Activated naive CD8-positive, alpha-beta T cell treated with anti-CD3 and anti-CD28 coated beads, Interleukin-2, amount 50 U/mL, for 16 hours (primary cell): Measurements from ENCODE around the gene DUSP11.
"Not testable (repeated sequence)": the region's sequence is repeated elsewhere in the genome, so short reads cannot be mapped to it uniquely, and the experiment has no call there.

Experiments
- DNase-seq: peaks from one replicate; pipeline ENCODE4 v3.0.0-alpha.2; 2020; ENCODE audit warnings: low read depth, low spot score

DUSP11 gene

DNA sequence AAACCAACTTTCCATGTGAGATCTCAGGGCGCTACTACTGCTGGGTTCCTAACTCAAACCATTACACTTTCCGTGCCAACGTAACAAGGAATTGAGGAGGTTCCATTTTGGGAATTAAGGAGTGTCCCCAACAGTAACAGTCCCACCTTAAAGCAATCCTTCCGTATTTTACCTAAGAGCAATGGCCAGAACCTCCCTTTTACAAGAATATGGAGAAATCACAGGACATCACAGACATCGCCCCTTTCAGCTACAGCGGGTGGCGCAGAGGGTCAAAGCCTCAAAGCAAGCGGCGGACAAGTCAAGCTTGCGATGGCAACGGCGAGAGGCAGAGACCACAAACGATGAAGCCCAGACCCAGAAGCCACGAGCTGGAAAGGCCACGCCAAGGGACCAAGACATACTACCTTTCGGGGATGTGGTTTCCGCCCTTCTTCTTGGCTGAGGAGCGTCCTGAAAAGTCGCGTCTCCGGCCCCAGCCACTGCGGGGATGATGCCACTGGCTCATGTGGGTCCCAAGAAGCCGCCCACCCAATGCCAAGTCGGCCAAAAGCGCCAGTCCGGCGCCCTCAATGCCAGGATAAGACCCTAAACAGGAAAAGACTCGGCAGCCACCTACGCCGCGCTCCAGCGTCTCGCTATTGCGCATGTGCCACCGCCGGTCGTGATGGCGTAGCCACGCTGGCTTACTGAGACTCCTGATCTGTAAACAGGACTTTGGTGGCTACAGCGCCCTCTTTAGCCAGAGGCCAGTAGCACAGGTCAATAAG, at the start of gene DUSP11:
Gene DUSP11 (minus strand): TSS at position 637 of the 770 bp plus-strand sequence. CDS start 129 bp downstream, at position 508.
- DNase-seq = peak; percentile 97

DNA sequence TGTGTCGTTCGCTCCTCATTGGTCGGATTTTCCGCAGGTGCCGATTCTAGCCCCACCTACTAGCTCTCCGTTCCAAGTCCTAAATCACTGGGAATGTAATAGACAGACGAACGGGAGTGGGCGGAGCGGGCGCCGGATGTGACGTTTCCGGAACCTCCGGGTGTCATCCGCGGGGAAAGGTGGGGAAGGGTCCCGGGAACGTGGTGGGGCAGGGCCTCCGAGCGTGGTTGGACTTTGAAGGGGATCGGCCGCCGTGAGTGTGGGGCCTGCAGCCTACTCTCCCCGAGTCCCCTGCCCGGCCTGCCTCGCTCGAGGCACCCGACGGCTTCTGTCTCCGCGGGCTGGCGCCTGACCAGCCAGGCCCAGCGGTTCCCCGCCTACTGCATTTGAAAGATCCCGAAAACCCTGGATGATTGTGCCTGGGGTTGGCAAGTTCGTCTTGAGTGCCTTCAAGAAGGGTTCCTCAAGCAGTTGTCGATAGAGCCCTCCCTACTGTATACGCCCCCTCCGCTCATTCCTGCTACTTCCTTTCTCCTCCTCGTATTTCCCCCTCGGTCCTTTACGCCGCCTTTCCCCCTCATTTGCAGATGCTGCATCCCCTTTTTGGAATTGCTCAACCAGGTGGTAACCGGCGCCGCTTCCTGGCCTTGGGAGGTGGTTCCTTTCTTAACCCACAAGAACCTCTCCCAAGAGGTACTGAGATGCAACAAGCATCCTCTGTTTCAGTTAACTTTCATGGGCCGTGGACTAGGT, 49.1 kb upstream of the DUSP11 start, which contains the start of gene STAMBP:
Gene STAMBP (plus strand): TSS at position 144 of the 753 bp plus-strand sequence. CDS start 1,896 bp downstream, outside the sequence.
- peak; percentile 63 for DNase-seq

DNA sequence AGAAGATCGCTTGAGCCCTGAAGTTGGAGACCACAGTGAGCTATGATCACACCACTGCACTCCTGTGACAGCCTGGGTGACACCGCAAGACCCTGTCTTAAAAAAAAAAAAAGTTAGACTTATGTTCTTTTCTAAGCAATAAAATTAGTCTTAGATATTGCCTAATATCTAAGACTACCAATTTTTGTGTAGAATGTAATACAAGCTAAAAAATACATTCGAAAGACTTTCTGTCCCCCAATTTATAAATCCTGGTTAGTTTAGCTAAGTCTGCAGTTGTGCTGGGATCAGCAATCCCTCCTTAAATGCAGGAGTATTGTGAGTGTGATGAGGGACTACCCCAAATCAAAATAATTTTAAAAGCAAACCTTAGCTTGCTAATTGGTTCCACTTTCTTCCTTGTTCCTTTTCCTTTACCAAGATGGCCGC, 48.5 kb upstream of the DUSP11 start:
- DNase-seq = no peak

DNA sequence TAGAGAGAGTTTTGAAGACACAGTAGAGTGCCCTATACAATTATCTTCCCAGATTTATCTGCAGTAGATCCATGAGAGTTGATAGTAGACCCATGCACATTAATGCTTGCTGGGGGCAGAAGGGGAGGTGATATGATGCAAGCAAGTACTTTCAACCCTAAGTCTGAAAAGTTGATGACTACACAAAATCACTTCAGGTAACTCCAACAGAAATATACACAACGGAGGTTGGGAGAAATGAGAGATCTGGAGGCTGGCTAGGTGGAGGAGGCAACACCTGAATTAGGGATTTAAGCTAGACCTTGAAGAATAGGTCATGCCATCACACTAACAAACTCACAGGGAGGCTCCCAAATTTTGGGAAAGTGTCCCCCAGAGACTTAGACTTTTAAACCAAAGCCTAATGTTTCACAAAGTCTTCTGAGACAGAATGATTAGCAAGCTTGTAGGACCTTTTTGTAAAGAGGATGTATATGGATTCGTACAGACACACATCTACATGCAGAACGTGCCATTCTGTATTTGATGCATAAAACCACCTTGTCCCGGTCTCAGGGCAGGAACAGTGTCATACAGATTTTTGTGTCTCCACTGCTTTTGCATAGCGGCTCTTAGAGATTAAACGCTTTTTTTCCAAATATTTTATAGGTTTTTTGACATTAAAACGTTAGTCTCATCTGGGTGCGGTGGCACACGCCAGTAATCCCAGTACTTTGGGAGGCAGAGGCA, 47.9 kb upstream of the DUSP11 start:
- no peak for DNase-seq

DNA sequence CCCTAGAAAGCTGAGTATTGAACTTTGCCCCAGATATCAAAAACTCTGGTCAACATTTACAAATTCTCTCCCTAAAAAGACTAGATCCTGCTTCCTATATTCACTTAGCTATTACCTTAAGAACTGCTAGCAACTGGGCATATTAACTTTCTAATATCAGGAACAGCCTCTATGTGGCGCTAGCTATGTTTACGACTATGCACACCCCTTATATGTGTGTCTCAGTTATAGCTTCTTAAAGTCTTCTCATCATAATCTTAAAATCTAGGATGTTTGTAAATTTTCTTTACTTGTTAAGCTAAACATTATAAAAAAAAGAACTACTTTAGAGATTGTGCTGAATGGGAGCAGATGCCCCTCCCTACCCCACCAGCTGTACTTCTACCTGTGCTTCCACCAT, 47.1 kb upstream of the DUSP11 start:
- DNase-seq = no peak

DNA sequence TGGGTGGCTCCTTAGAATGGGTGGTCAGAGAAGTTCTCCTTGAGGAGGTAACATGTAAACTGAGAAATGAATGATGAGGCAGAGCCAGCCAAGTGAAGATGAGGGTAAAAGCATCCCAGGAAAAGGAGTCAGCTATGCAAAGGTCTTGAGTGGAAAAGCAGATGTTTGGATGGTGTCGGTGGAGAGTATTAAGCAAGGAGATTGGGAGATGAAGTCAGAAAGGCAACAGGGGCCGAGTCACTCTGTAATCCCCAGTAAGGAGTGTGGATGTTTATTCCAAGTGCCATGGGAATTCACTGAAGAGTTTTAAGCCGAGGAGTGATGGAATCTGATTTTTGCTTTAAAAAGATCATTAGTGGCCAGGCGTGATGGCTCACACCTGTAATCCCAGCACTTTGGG, 45.5 kb upstream of the DUSP11 start:
- no peak for DNase-seq

DNA sequence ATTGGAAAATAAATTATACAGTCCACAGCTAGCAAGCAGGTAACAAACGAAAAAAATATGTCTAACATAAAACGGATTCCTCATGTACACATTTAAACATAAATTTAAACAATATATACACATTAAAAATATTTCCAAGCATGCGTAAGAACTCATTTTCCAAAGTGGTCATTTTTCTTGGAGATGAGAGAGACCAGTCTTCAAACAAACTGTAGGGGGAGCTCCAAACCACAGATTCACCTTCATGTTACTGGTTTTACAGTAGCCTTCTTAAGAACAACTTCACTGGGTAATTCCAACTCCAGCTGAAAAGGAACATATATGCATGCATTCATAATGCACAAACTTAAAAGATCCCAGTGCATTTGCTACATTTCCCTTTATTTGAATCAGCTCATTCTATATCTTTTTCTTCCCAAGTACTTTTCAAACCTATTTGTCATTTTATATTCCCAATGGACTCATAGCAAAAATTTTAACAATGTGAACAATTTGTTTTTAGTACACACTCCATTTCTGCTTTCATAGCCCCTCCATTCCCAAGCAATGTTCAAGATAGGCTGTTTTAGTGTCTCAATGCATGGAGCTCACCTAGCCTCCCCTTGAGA, 44.1 kb upstream of the DUSP11 start:
- DNase-seq = no peak

DNA sequence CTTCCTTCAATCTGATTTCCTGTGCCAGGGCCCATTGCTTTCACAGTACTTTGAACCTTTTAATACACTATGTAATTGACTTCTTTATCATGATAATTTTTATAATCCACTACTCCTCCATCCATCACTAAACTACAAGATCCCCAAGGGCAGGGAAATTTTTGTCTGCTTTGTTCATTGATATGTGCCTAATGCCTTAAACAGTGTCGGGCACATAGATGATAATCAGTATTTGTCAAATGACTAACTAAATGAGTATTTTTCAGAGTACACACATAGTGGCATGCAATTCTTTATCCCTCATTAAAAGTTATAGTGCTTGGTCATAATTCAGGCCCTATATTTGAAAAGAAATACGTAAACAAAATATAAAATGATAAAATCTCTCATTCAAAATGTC, 43.5 kb upstream of the DUSP11 start:
- no peak for DNase-seq

DNA sequence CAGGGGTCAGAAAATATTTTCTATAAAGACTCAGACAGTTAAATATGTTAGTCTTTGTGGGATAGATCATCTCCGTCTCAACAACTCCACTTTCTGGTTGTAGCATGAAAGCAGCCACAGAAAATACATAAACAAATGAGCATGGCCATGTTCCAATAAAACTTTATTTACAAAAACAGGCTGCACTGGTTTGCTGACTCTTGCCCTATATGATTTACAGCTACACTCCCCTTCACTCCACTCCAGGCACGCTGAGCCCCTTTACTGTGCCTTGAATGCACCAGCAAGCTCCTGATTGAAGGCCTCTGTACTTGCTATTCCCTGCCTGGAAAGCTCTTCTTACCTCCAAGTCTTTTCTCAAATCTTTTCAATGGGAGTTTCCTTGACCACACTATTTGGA, 43.1 kb upstream of the DUSP11 start:
- no peak for DNase-seq

DNA sequence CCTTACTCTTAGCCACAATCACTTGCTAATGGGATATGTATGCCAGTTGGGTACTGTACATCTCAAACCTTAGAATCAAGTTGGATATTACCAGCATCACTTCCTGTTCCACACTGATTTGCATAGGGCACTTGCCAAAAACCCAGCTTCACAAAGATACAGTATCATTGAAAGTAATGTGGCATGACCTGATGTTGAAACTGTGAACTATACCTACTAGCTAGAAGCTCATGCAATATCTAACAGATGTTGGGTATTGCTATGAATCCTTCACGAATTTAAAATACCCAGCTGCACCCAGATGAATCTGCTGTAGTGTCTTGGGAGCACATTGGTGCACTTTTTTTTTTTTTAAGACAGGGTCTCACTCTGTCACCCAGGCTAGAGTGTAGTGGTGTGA, 42.4 kb upstream of the DUSP11 start:
- no peak for DNase-seq

DNA sequence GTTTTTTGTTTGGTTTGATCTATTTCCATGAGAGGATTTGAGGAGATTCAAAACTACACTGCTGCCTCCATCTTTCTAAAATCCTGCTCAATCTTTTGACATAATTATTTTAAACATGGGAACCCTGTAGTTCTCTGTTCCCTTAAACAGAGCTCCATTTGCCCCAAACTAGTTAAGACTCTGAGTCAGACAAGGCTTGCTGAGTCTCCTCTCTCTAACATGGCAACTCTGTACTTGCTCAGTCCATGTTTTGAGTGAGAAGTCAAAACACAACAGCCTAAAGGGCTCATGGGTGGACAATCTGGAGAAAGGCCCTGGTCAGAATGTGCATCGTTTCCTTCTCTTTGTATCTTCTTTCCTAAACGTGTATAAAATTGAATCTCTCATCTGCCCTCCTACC, 41.8 kb upstream of the DUSP11 start:
- no peak for DNase-seq

DNA sequence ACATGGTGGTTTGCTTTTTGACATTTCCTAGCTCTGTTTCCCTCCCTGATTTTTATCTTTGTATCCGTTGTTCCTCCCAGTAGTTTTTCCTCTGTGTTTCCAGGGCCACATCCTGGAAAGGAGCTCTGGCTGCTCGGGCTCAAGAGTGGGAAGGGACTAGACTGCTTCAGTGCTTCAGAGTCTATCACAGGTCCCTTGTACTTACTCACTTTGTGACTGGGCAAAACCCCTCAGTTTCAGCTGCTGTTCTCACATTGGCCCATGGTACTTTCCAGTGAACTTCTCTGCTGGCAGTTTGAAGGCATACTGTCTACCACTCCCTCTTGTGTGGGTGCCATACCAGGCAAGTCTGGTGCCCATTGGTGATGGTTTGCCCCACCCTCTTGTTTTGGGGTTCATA, 41.3 kb upstream of the DUSP11 start:
- no peak for DNase-seq

DNA sequence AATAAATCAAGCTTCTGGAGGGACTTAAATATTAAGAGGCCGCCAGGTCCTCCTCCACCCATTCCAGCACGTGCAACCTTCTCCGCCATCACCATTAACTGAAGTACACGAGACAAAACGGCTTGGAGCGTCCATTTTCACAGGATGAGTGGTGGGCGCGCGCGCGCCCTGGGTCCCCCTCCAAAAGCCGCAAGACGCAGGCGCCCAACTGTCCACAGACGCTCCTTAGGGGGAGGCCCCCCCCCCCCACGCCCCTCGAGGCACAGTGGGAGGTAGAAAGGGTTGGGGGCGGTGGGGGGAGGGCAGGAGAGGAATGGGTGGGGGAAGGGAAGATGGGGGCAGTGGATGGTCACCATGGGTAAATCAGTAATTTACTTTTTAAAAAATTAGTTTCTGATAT, 38.4 kb upstream of the DUSP11 start:
- no peak for DNase-seq

DNA sequence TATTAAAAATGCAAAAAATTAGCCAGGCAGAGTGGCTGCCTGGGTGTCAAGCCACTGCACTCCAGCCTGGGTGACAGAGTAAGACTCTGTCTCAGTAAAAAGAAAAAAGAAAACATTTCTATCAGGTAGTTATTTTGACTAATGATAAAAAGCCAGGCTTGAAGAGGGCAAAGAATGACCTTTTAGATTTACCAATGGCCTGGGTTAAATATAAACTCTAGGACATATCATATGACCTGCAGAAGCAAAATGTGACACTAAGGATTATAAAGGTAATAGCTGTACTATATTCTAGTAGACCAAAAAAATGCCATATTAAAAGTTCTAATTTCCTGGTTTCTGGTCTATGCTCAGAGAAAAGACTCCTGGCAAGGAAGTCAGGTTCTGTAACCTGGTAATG, 32.7 kb upstream of the DUSP11 start:
- DNase-seq = no peak

DNA sequence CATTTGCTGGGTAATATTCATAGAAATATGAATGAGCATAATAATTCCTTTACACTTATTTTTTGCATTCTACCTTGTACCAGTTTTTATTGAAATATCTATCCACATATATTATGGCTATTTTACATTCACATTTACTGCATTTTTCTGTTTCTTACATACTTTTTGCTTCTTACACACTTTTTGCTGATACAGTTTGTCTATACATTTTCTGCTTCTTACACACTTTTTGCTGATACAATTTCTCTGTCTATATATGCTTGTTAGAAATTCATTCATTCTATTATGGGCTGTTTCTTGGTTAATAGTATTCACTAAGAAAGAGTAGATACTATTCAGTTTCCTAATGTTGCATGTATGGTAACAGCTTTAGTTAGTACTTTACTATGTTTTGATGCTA, 32.0 kb upstream of the DUSP11 start:
- DNase-seq = no peak

DNA sequence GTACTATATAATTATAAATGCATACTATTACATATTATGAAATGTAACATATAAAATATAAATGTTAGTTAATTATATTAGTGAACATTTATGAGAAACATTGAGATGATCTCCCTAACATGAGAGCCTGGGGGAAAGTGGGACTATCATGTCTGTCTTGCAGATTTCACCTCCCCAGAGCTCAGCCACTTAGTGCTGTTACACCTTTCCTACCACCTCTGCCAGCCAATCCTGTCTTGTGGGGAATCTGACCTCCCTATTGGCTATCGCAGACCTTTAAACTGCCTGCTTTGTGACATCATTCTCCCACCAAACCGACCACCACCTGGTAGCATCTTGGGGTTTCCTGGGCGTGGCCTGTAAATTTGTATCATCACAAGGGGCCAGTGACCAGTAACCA, 4.0 kb upstream of the DUSP11 start, which contains the start of gene C2orf78:
Gene C2orf78 (plus strand): TSS at position 301 of the 400 bp plus-strand sequence. CDS start 127 bp downstream, outside the sequence.
- DNase-seq = not testable (repeated sequence)

DNA sequence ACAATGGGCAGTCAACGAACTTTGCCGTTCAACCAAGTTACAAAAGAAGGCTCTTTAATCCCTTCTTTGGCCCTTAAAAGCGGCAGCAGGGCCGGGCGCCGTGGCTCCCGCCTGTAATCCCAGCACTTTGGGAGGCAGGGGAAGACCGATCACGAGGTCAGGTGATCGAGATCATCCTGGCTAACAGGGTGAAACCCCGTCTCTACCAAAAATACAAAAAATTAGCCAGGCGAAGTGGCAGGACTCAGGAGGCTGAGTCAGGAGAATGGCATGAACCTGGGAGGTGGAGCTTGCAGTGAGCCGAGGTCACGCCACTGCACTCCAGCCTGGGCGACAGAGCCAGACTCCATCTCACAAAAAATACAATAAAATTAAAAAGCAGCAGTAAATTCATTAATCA, 3.5 kb upstream of the DUSP11 start:
- DNase-seq = not testable (repeated sequence)

DNA sequence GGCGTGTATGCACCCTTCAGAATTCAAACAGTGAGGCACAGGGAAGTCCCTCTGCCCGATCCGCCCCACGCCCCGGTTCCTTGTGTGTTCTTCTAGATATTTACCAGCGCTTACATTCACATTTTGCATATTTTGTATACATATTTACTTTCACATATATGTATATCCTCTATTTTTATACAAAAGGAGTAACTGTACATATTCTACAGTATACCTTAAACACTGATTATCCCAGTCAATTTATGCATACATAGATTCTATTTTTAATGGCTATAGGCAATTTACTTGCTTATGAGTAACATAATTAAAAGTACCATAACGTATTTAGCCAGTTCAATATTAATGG, 307 bp upstream of the DUSP11 start:
- no peak for DNase-seq

DNA sequence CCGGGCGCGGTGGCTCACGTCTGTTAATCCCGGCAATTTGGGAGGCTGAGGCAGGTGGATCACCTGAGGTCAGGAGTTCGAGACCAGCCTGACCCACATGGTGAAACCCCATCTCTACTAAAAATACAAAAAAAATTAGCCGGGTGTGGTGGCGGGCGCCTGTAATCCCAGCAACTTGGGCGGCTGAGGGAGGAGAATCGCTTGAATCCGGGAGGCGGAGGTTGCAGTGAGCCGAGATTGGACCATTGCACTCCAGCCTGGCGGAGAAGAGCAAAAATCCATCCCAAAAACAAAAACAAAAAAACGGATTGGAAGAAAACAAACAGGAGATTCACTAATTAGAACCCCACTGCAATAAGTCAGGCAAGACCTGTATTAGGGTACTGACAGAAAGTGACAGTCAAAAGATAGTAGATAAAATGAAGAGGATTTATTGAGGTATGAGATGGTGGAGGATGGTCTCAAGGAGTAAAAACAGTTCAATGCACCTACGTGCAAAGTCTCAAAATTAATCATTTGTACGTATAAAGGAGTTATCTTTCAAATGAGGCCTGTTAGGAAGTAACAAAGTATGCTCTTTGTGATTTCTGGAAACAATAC, 936 bp downstream of the DUSP11 start:
- not testable (repeated sequence) for DNase-seq

DNA sequence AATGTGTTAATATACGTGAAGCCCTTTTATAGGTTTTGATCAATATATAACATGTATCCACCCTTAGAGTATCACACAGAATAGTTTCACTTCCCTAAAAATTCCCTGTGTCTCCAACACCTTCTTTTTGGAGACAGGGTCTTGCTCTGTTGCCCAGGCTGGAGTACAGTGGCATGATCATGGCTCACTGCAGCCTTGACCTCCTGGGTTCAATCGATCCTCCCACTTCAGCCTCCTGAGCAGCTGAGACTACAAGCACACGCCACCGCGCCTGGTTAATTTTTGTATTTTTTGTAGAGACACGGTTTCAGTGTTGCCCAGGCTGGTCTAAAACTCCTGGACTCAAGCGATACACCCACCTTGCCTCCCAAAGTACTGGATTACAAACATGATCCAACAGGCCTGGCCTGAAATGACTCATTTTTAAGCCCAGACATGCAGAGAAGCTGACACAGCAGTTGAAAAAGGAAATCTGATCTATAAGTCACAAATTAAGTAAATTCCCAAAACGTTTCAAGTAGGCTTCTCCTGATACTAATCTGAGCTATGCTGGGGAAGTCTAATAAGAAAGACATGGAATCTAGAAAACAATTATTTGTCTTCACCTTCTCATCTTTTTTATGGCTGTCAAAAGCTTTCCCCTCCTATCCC, 2.9 kb downstream of the DUSP11 start:
- no peak for DNase-seq

DNA sequence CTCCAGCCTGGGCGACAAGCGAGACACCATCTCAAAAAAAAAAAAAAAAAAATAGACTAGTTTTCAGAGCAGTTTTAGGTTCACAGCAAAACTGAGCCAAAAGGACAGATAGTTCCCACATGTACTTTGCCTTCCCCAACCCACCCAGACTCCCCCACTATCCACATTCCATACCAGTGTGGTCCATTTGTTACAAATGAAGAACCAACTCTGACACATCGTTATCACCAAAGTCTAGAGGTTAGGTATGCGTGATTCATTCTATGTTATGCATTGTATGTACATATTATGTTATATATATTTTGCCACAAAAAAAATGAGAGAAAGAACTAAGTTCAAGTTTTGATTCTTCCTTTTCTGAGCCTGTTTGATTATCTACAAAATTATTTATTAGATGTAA, 3.5 kb downstream of the DUSP11 start:
- DNase-seq = no peak
